A673 (cell line): ENCODE measurements around the gene SV2C.

ENCODE experiments used
- CTCF ChIP-seq: fragments of 300-800, 200-600 bp; sonication (generic); conservative IDR thresholded peaks from 2 replicates; pipeline ENCODE4 v1.5.1; 2017; ENCODE audit warnings: low read depth, mild to moderate bottlenecking, antibody characterized with exemption, low read length, moderate library complexity, mixed read lengths
- EZH2 ChIP-seq: fragments of 200-600 bp; sonication (generic); IDR thresholded peaks from 2 replicates; pipeline ENCODE4 v1.6.1; 2017; ENCODE audit warnings: borderline replicate concordance, low read depth, mild to moderate bottlenecking, mixed read lengths, antibody characterized with exemption, low read length; ENCODE audit not compliant: poor library complexity, severe bottlenecking

DNA sequence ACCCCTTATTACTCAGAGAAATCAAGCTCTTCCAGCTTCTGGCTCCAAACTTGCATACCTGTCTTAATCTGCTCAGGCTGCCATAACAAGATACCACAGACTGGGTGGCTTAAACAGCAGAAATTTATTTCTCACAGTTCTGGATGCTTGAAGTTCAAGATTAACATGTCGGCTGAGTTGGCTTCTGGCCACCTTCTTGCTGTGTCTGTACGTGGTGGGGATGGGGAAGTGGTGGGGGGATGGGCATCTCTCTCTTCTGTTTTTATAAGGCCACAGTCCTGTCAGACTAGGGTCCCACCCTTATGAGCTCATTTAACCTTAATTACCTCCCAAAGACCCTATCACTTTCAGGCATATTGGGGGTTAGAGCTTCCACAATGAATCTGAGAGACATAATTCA lies 140.5 kb downstream of the SV2C start:
- TF ChIP-seq CTCF (no peak), EZH2 (no peak)
